Glutamatergic neuron (in vitro differentiated cells): ENCODE measurements around the gene C17orf107. TPM values are rescaled to one million over a fixed set of nuclear protein-coding genes. Genes with fewer than 3 reads are reported as not detected.
A peak's percentile ranks its signal among the peaks of the same experiment; 100 is the strongest.

ENCODE experiments used
- DNase-seq: peaks from one replicate; pipeline ENCODE4 v3.0.0; 2022
- H3K27ac Mint-ChIP-seq: one replicate; pipeline ENCODE4 v1.8.0; 2020; ENCODE audit warnings: mild to moderate bottlenecking, mixed read lengths, inconsistent platforms; ENCODE audit not compliant: unreplicated experiment
- H3K27me3 Mint-ChIP-seq: one replicate; pipeline ENCODE4 v1.8.0; 2020; ENCODE audit warnings: mild to moderate bottlenecking, moderate library complexity, mixed read lengths, inconsistent platforms; ENCODE audit not compliant: unreplicated experiment
- H3K36me3 Mint-ChIP-seq: one replicate; pipeline ENCODE4 v1.8.0; 2020; ENCODE audit warnings: mild to moderate bottlenecking, mixed read lengths, inconsistent platforms; ENCODE audit not compliant: unreplicated experiment
- H3K4me1 Mint-ChIP-seq: one replicate; pipeline ENCODE4 v1.8.0; 2020; ENCODE audit warnings: mild to moderate bottlenecking, low read depth, mixed read lengths, inconsistent platforms; ENCODE audit not compliant: unreplicated experiment
- H3K4me3 Mint-ChIP-seq: one replicate; pipeline ENCODE4 v1.8.0; 2020; ENCODE audit warnings: mild to moderate bottlenecking, mixed read lengths, inconsistent platforms; ENCODE audit not compliant: unreplicated experiment
- H3K9me3 Mint-ChIP-seq: one replicate; pipeline ENCODE4 v1.8.0; 2020; ENCODE audit warnings: mild to moderate bottlenecking, moderate library complexity, mixed read lengths, inconsistent platforms; ENCODE audit not compliant: unreplicated experiment
- CTCF ChIP-seq: fragments of 200-600 bp; sonication (generic); IDR thresholded peaks from one replicate; pipeline ENCODE4 v1.5.0; 2021; ENCODE audit not compliant: partially characterized antibody, unreplicated experiment
- total RNA-seq: library from RNA; stranded (reverse); fragmentation: NEBNext Ultra II Directional; extraction: Animal tissue kit (Norgen Biotek cat#: 25700); gene quantifications from one replicate; pipeline ENCODE4 v1.2.1, GENCODE V29; 2021; ENCODE audit not compliant: unreplicated experiment

C17orf107 gene
- total RNA-seq, 1 donor from 2014 or later: 11.1 TPM

GRCh38 chr17:4893721-4894560 is 5.4 kb upstream of the C17orf107 start:
- Mint-ChIP-seq H3K4me3 (no peak overlapping the region), H3K27ac (no peak overlapping the region), H3K36me3 (no peaks in the 10 kb centered on the region), H3K4me1 (peaks cover 7% of the 10 kb centered on the region), H3K27me3 (peaks cover 10% of the 10 kb centered on the region), H3K9me3 (peaks cover 3% of the 10 kb centered on the region)
- no peak for DNase-seq
- TF ChIP-seq CTCF: no peak

DNA sequence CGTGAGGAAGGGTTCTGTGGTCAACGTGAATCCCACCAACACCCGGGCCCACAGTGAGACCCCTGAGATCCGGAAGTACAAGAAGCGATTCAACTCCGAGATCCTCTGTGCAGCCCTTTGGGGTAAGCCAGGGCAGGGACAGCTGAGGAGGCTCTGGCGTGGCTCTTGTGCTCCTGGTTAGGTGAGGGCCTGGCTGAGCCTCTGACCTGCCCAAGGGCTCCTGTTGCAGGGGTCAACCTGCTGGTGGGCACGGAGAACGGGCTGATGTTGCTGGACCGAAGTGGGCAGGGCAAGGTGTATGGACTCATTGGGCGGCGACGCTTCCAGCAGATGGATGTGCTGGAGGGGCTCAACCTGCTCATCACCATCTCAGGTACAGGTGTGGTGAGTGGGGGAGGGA is 4.2 kb upstream of the C17orf107 start:
- H3K27me3 Mint-ChIP-seq: peaks cover 10% of the 10 kb centered on the region
- peaks cover 3% of the 10 kb centered on the region for H3K9me3 Mint-ChIP-seq
- no peak for TF ChIP-seq CTCF
- no peak for DNase-seq
- H3K36me3 Mint-ChIP-seq: no peaks in the 10 kb centered on the region
- no peak overlapping the region for H3K4me3 Mint-ChIP-seq
- peaks cover 9% of the 10 kb centered on the region for H3K4me1 Mint-ChIP-seq
- H3K27ac Mint-ChIP-seq: no peak overlapping the region

DNA sequence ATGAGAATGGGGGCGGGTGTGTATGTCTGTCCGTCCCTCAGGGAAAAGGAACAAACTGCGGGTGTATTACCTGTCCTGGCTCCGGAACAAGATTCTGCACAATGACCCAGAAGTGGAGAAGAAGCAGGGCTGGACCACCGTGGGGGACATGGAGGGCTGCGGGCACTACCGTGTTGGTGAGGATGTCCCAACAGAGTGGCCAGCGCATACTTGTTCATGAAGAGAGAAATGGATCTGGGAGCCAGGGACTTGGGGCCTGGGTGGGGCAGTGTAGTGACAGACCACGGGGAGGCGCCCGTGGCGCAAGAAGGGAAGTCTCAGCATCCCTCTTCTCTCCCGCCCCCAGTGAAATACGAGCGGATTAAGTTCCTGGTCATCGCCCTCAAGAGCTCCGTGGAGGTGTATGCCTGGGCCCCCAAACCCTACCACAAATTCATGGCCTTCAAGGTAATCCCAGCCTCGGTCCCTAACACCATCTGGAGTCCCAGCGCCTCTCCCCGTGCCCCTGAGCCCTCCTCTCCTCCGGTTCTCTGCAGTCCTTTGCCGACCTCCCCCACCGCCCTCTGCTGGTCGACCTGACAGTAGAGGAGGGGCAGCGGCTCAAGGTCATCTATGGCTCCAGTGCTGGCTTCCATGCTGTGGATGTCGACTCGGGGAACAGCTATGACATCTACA is 3.5 kb upstream of the C17orf107 start:
- peak; percentile 60 for DNase-seq
- Mint-ChIP-seq H3K4me1 (peaks cover 5% of the 10 kb centered on the region), H3K27me3 (peaks cover 10% of the 10 kb centered on the region), H3K36me3 (no peaks in the 10 kb centered on the region), H3K4me3 (no peak overlapping the region), H3K27ac (no peak overlapping the region), H3K9me3 (peaks cover 3% of the 10 kb centered on the region)
- no peak for TF ChIP-seq CTCF

DNA sequence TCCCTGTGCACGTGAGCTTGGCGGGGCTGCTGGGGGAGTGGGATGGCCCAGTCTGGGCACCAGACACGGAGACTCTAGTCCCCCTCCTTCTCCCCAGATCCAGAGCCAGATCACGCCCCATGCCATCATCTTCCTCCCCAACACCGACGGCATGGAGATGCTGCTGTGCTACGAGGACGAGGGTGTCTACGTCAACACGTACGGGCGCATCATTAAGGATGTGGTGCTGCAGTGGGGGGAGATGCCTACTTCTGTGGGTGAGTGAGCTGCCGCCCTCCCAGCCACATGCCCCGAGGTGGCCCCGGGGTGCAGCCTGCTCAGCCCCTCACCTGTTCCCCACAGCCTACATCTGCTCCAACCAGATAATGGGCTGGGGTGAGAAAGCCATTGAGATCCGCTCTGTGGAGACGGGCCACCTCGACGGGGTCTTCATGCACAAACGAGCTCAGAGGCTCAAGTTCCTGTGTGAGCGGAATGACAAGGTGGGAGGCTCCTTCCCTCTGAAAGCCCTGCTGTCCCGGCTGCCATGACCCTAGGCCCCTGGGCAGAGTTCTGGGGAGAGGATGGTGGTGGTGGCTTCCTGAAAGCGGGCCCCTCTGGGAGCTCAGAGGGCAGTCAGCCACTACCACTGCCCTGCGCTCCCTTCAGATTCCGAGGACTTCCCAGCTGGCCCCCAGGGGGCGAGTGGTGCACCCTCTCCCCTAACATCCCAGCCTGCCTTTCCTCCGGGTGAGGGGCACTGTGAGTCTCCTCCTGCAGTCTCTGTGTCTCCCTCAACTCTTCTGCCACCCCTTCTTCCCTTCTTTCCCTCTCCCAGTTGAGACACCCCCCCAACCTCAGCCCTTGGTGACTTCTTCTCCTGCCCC is 2.8 kb upstream of the C17orf107 start:
- peaks cover 4% of the 10 kb centered on the region for H3K9me3 Mint-ChIP-seq

More for the DNA sequence above, 2.8 kb upstream of the C17orf107 start:
- H3K27ac Mint-ChIP-seq: no peak overlapping the region
- peaks cover 5% of the 10 kb centered on the region for H3K4me1 Mint-ChIP-seq
- H3K36me3 Mint-ChIP-seq: no peaks in the 10 kb centered on the region
- no peak for DNase-seq
- peaks cover 10% of the 10 kb centered on the region for H3K27me3 Mint-ChIP-seq
- TF ChIP-seq CTCF: no peak
- H3K4me3 Mint-ChIP-seq: no peak overlapping the region
